OCI-LY7 (cell line): ENCODE data around the gene TWNK. TPM values are rescaled to one million over a fixed set of nuclear protein-coding genes. Genes with fewer than 3 reads are reported as not detected.

ENCODE experiments used
- BruUV-seq: library from RNA; stranded (reverse); fragments of 400-500 nt; replicated peaks from 2 replicates; lab custom pipeline; 2021; lab: Mats Ljungman, UMichigan
- CTCF ChIA-PET: fragments of 300-600 bp; sonication (Branson Sonifier 250); formaldehyde crosslinking; loops from one replicate; lab custom pipeline; 2022; ENCODE audit warnings: antibody characterized with exemption; ENCODE audit not compliant: unreplicated experiment; lab: Charles Lee
- POLR2A ChIA-PET: fragments of 300-600 bp; sonication (Branson Sonifier 250); formaldehyde crosslinking; loops from one replicate; lab custom pipeline; 2022; ENCODE audit warnings: antibody characterized with exemption; lab: Charles Lee
- DNase-seq: peaks from one replicate; pipeline ENCODE4 v3.0.0-alpha.2; 2015; ENCODE audit warnings: low spot score
- H2AFZ ChIP-seq: fragments of 200-600 bp; sonication (generic), shearing (Covaris generic); 2 replicates; pipeline ENCODE4 v1.6.1; 2014; ENCODE audit warnings: mild to moderate bottlenecking, antibody characterized with exemption, low read length, moderate library complexity
- H3K27ac ChIP-seq: fragments of 200-600 bp; sonication (generic); 2 replicates; pipeline ENCODE4 v1.5.1; 2014; ENCODE audit warnings: mixed run types, low read depth, mild to moderate bottlenecking, moderate library complexity, low read length, inconsistent platforms; ENCODE audit not compliant: poor library complexity, severe bottlenecking
- H3K36me3 ChIP-seq: fragments of 200-600 bp; sonication (generic); 2 replicates; pipeline ENCODE4 v1.6.1; 2014; ENCODE audit warnings: mild to moderate bottlenecking, antibody characterized with exemption, low read length, moderate library complexity, mixed read lengths; ENCODE audit not compliant: insufficient read depth
- H3K4me1 ChIP-seq: fragments of 200-600 bp; sonication (generic); 2 replicates; pipeline ENCODE4 v1.5.1; 2014; ENCODE audit warnings: mild to moderate bottlenecking, low read length; ENCODE audit not compliant: insufficient read depth, poor library complexity, severe bottlenecking
- H3K4me2 ChIP-seq: fragments of 200-600 bp; sonication (generic); 2 replicates; pipeline ENCODE4 v1.6.1; 2014; ENCODE audit warnings: mild to moderate bottlenecking, low read length
- H3K4me3 ChIP-seq: fragments of 200-600 bp; sonication (generic); 2 replicates; pipeline ENCODE4 v1.5.1; 2014; ENCODE audit warnings: mild to moderate bottlenecking, low read depth, low read length; ENCODE audit not compliant: poor library complexity, severe bottlenecking
- H3K79me2 ChIP-seq: fragments of 200-600 bp; sonication (generic); 2 replicates; pipeline ENCODE4 v1.6.1; 2016; ENCODE audit warnings: low read depth, mild to moderate bottlenecking, low read length, moderate library complexity, mixed read lengths; ENCODE audit not compliant: insufficient read depth
- H3K9me2 ChIP-seq: fragments of 200-600 bp; sonication (generic); 2 replicates; pipeline ENCODE4 v1.6.1; 2016; ENCODE audit warnings: mild to moderate bottlenecking, low read length, mixed read lengths; ENCODE audit not compliant: insufficient read depth
- H3K9me3 ChIP-seq: fragments of 200-600 bp; sonication (generic); 2 replicates; pipeline ENCODE4 v1.6.1; 2014; ENCODE audit warnings: mild to moderate bottlenecking, mixed run types, low read length, mixed read lengths
- H4K20me1 ChIP-seq: fragments of 200-600 bp; sonication (generic); 2 replicates; pipeline ENCODE4 v1.6.1; 2014; ENCODE audit warnings: mild to moderate bottlenecking, antibody characterized with exemption, low read length, moderate library complexity, mixed read lengths; ENCODE audit not compliant: insufficient read depth
- CTCF ChIP-seq: fragments of 200-600 bp; sonication (generic); conservative IDR thresholded peaks from 2 replicates; pipeline ENCODE4 v1.5.1; 2014; ENCODE audit warnings: mild to moderate bottlenecking, antibody characterized with exemption, low read length, moderate library complexity, mixed read lengths
- EZH2phosphoT487 ChIP-seq: fragments of 200-600 bp; sonication (generic); IDR thresholded peaks from 2 replicates; pipeline ENCODE4 v1.6.1; 2018; ENCODE audit warnings: low read depth, borderline replicate concordance, mild to moderate bottlenecking, mixed run types, antibody characterized with exemption, low read length, moderate library complexity, mixed read lengths
- intact Hi-C: fragments of 100-400 bp; cut with micrococcal nuclease; formaldehyde crosslinking; loops from one replicate; pipeline ENCODE4 v1.10.0; 2022; ENCODE audit not compliant: unreplicated experiment
- total RNA-seq, 2 experiments: library from RNA; depleted of rRNA in 1 of 2; stranded (reverse); fragments of >200 nt in 1 of 2; shearing (Covaris generic) in 1 of 2; gene quantifications; 2 replicates each; pipeline ENCODE4 v1.2.3, GENCODE V29; 2014 to 2022

The TWNK gene
- total RNA-seq, 2 experiments from 2014 or later: 15.8 to 21.7 TPM

- H2AFZ ChIP-seq: peak overlapping the region; percentile 91; the same call in 1 of the 2 replicates
- CTCF ChIA-PET: interaction anchor here (0.8 to 1.5 kb wide), 2 partner anchors 16 to 19 kb away, joined by 3 read pairs; no protein-coding TSS in a partner anchor
- TF ChIP-seq EZH2phosphoT487 (no peak), CTCF (no peak)
- no peaks in the 10 kb centered on the region for H3K9me2 ChIP-seq
- H3K27ac ChIP-seq: peak overlapping the region; percentile 63
- peaks cover 25% of the 10 kb centered on the region for H3K4me1 ChIP-seq
- no TSS peak for BruUV-seq
- peak overlapping the region; percentile 90 for H3K4me3 ChIP-seq
- H4K20me1 ChIP-seq: no peaks in the 10 kb centered on the region
- POLR2A ChIA-PET: no interaction called here
- peak; percentile 73 for DNase-seq
- peaks cover 24% of the 10 kb centered on the region; the same call in 1 of the 2 replicates for H3K36me3 ChIP-seq
- H3K9me3 ChIP-seq: no peaks in the 10 kb centered on the region
- intact Hi-C loops: loop anchor here (1.0 kb wide), 1 partner anchor 16 kb away; no protein-coding TSS in a partner anchor
- no peaks in the 10 kb centered on the region for H3K79me2 ChIP-seq
- H3K4me2 ChIP-seq: peak overlapping the region; percentile 99
Measured at GRCh38 chr10:100998183-100998990, 11.0 kb downstream of the TWNK start.

DNA sequence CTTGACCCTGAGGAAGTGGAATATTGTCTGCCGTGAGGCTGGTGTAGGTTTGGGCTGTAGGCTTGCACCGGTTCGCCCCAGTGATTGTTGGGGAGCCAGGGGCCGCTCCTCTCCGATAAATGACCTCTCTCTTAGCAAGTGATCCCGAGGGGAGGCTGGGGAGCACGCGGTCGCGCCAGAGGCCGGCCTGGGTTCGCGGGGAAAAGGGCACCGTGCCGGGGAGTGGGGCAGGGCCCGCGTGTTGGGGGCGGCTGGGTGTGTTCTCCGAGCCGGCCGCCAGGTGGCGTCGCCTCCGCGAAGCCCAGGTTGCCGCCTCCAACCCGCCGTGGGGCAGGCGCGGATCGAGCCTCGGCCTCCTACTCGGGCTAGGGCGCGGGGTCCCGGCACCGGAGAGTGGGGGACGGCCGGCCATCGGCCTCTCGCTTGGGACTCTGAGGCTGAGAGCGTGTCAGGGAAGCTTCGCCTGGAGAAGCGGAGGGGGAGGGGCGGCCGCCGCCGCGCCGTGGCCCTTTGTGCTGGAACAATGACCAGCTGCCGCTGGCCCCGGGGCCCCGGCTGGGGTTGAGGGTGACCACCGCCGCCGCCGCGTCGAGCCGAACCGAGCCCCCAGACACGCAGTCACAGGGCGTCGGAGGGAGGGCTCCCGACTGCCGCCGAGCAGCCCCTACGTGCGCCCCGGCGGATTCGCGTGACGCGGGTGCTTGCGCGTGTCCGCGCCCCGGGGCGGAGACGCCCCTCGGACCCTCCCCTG lies 11.8 kb downstream of the TWNK start:
- no peak for TF ChIP-seq EZH2phosphoT487
- TF ChIP-seq CTCF: peak; percentile 86
- Histone ChIP-seq H3K4me2 (peak overlapping the region; percentile 99), H3K79me2 (no peaks in the 10 kb centered on the region), H3K9me2 (no peaks in the 10 kb centered on the region), H4K20me1 (no peaks in the 10 kb centered on the region), H3K9me3 (no peaks in the 10 kb centered on the region), H2AFZ (peak overlapping the region; percentile 38; the same call in 1 of the 2 replicates), H3K36me3 (peaks cover 17% of the 10 kb centered on the region; the same call in 1 of the 2 replicates), H3K27ac (peak overlapping the region; percentile 63), H3K4me1 (peaks cover 25% of the 10 kb centered on the region), H3K4me3 (peak overlapping the region; percentile 90)
- ChIA-PET POLR2A (no interaction called here), CTCF (interaction anchor here (1.5 kb wide), 1 partner anchor 16 kb away, joined by 3 read pairs; no protein-coding TSS in a partner anchor)
- peak; percentile 80 for DNase-seq
- BruUV-seq: no TSS peak
- intact Hi-C loops: loop anchor here (1.0 kb wide), 1 partner anchor 15 kb away; no protein-coding TSS in a partner anchor
